K562 (cell line): ENCODE measurements around the gene MRGPRF. TPM values are rescaled to one million over a fixed set of nuclear protein-coding genes. Genes with fewer than 3 reads are reported as not detected.

Experiments used
- BRD4 ChIP-seq: fragments of 200-600 bp; sonication (generic); IDR thresholded peaks from 2 replicates; pipeline ENCODE4 v1.6.1; 2017; ENCODE audit warnings: inconsistent platforms
- HNRNPL ChIP-seq: fragments of 200-400 bp; formaldehyde crosslinking; IDR thresholded peaks from 2 replicates; pipeline ENCODE4 v1.6.1; 2017; ENCODE audit warnings: low read depth, mild to moderate bottlenecking, low read length
- HNRNPUL1 ChIP-seq: fragments of 200-400 bp; formaldehyde crosslinking; IDR thresholded peaks from 2 replicates; pipeline ENCODE4 v1.6.1; 2017; ENCODE audit warnings: low read length
- MIER1 ChIP-seq: fragments of 450-650 bp; IDR thresholded peaks from 2 replicates; pipeline ENCODE4 v1.6.1; 2016; ENCODE audit warnings: antibody characterized with exemption, mild to moderate bottlenecking, low read depth
- SMC3 ChIP-seq: conservative IDR thresholded peaks from 2 replicates; pipeline ENCODE4 v1.6.1; 2011; ENCODE audit warnings: low read depth, low read length, improper control_type of control experiment; ENCODE audit not compliant: insufficient read depth
- SP2 ChIP-seq: IDR thresholded peaks from 2 replicates; pipeline ENCODE4 v1.6.1; 2011; ENCODE audit warnings: mild to moderate bottlenecking, low read depth, low read length, moderate library complexity; ENCODE audit not compliant: poor library complexity, severe bottlenecking; ENCODE audit errors: extremely low read depth
- TAF9B ChIP-seq: fragments of 450-650 bp; IDR thresholded peaks from 2 replicates; pipeline ENCODE4 v1.6.1; 2018; ENCODE audit warnings: mild to moderate bottlenecking; ENCODE audit not compliant: partially characterized antibody
- polyA plus RNA-seq, 8 experiments: library from polyadenylated mRNA; depleted of rRNA in 4 of 8; stranded (reverse) in 5 of 8; unstranded in 3 of 8; fragments of >200 nt; fragmentation: Nextera tagmentation in 2 of 8; fragmentation: Illumina TruSeq in 1 of 8; extraction: Ambion mirVana in 2 of 8; extraction: Trizol in 1 of 8; gene quantifications; 2 replicates each; pipeline versions ENCODE4 v1.2.1 to v1.2.3, GENCODE V29; 2011 to 2014; ENCODE audit warnings: inconsistent platforms in 1 of 8, missing spikeins in 1 of 8
- total RNA-seq, 7 experiments: library from RNA; depleted of rRNA in 6 of 7; stranded (reverse); fragments of >200 nt in 6 of 7; fragmentation: Illumina TruSeq in 2 of 7; extraction: Trizol in 2 of 7; gene quantifications; 2 replicates each; pipeline versions ENCODE4 v1.2.1 to v1.2.3, GENCODE V29; 2011 to 2021; ENCODE audit warnings: low replicate concordance in 1 of 7
- TF ChIP-seq, protein P1 (sequence below): sonication (generic); formaldehyde crosslinking; IDR thresholded peaks from 2 replicates; pipeline ENCODE4 v1.8.0; 2023; ENCODE audit warnings: mild to moderate bottlenecking, missing genetic modification reagents
- TF ChIP-seq, protein P2 (sequence below), 2 experiments: fragments of 450-650 bp in 1 of 2; sonication (generic) in 1 of 2; formaldehyde crosslinking; conservative IDR thresholded peaks; 2 replicates each; pipeline versions ENCODE4 v1.4.0 to v1.8.1; 2020 to 2022; ENCODE audit warnings: mild to moderate bottlenecking in 1 of 2, missing genetic modification reagents in 1 of 2

MRGPRF gene
- total and polyA plus RNA-seq, 9 of the 15 experiments (the other 6 are each of a cell fraction or from before 2014, with no cell fraction given), result not detected

DNA sequence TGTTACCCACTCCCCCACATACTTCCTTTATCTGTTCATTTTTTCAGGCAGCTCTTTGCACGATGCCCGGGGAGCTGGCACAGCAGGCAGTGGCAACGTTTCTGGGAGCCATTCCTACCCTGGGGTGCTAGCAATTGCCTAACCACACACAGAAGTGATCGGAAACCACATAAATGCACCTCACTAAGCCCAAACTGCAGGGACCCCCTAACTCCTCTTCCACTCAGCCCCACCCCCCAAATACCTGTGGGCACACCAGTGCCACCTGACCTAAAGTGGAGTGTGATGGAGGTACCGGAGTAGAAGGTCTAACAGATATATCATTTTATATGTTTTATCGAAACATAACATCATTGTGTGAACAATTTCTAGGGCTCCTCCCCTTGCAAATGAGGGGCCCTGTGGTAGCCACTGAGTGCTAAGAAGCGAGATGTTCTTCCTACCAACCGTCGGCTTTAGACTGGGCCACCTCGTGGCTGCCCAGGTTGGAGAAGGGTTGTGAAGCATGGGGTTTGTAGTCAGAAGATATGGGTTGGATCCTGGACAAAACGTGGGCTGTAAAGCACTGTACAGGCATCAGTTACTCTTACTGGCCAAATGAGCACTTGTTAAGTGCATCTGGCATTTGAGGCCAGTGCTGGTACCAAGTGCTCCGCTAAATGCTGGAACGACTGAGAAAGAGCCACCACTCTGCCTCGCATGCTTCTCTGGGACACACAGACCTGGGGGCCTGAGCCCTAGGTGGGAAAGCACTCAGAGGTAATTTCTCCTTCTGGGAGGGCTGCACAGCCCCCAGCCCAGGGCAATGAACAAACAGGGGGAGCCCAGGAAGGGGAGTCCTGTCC lies 35.0 kb downstream of the MRGPRF start (continued):
- TF ChIP-seq, protein P1, sequence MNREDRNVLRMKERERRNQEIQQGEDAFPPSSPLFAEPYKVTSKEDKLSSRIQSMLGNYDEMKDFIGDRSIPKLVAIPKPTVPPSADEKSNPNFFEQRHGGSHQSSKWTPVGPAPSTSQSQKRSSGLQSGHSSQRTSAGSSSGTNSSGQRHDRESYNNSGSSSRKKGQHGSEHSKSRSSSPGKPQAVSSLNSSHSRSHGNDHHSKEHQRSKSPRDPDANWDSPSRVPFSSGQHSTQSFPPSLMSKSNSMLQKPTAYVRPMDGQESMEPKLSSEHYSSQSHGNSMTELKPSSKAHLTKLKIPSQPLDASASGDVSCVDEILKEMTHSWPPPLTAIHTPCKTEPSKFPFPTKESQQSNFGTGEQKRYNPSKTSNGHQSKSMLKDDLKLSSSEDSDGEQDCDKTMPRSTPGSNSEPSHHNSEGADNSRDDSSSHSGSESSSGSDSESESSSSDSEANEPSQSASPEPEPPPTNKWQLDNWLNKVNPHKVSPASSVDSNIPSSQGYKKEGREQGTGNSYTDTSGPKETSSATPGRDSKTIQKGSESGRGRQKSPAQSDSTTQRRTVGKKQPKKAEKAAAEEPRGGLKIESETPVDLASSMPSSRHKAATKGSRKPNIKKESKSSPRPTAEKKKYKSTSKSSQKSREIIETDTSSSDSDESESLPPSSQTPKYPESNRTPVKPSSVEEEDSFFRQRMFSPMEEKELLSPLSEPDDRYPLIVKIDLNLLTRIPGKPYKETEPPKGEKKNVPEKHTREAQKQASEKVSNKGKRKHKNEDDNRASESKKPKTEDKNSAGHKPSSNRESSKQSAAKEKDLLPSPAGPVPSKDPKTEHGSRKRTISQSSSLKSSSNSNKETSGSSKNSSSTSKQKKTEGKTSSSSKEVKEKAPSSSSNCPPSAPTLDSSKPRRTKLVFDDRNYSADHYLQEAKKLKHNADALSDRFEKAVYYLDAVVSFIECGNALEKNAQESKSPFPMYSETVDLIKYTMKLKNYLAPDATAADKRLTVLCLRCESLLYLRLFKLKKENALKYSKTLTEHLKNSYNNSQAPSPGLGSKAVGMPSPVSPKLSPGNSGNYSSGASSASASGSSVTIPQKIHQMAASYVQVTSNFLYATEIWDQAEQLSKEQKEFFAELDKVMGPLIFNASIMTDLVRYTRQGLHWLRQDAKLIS (CRISPR knock-in tag), result no peak
- TF ChIP-seq, protein P2, sequence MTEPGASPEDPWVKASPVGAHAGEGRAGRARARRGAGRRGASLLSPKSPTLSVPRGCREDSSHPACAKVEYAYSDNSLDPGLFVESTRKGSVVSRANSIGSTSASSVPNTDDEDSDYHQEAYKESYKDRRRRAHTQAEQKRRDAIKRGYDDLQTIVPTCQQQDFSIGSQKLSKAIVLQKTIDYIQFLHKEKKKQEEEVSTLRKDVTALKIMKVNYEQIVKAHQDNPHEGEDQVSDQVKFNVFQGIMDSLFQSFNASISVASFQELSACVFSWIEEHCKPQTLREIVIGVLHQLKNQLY (CRISPR knock-in tag; conservative IDR thresholded peaks at IDR 0.05), result no peak
- TF ChIP-seq MIER1, result no peak
- TF ChIP-seq TAF9B, result no peak
- TF ChIP-seq BRD4, result no peak
- TF ChIP-seq HNRNPUL1, result no peak
- no peak for TF ChIP-seq SP2
- no peak for TF ChIP-seq SMC3
- TF ChIP-seq HNRNPL, result no peak
